GM18951 (cell line): ENCODE measurements around the gene AFAP1L1.
"Not testable (repeated sequence)": the region's sequence is repeated elsewhere in the genome, so short reads cannot be mapped to it uniquely, and the experiment has no call there.

Experiments used
- POLR2A ChIP-seq: IDR thresholded peaks from 4 replicates; pipeline ENCODE4 v1.6.1; 2011; ENCODE audit warnings: mild to moderate bottlenecking; ENCODE audit not compliant: insufficient read length, insufficient read depth; ENCODE audit errors: extremely low read depth
- in situ Hi-C: fragments of 300-500 bp; cut with MboI; formaldehyde crosslinking; loops from one replicate; pipeline ENCODE4 v1.12.0; 2022; ENCODE audit warnings: low sequenced_read_pairs, mixed read lengths, inconsistent platforms; ENCODE audit not compliant: unreplicated experiment

The AFAP1L1 gene

GRCh38 chr5:149267241-149267973 lies 4.3 kb upstream of the AFAP1L1 start:
- in situ Hi-C loops, result no loop called here
- TF ChIP-seq POLR2A, result no peak

GRCh38 chr5:149268928-149269557 lies 2.6 kb upstream of the AFAP1L1 start:
- in situ Hi-C loops, result no loop called here
- no peak for TF ChIP-seq POLR2A

GRCh38 chr5:149271195-149271715 lies 404 bp upstream of the AFAP1L1 start:
- in situ Hi-C loops, result no loop called here
- no peak for TF ChIP-seq POLR2A

GRCh38 chr5:149272781-149273180 lies 1.1 kb downstream of the AFAP1L1 start:
- in situ Hi-C loops, result not testable (repeated sequence)

GRCh38 chr5:149273237-149273636 lies 1.6 kb downstream of the AFAP1L1 start:
- no peak for TF ChIP-seq POLR2A
- in situ Hi-C loops, result no loop called here

- TF ChIP-seq POLR2A, result no peak
Observed at GRCh38 chr5:149273950-149274349, 2.3 kb downstream of the AFAP1L1 start.

GRCh38 chr5:149274939-149275338 lies 3.3 kb downstream of the AFAP1L1 start:
- in situ Hi-C loops, result no loop called here
- TF ChIP-seq POLR2A, result no peak

More at GRCh38 chr5:149273950-149274349, 2.3 kb downstream of the AFAP1L1 start:
- in situ Hi-C loops, result no loop called here

GRCh38 chr5:149277801-149278200 lies 6.1 kb downstream of the AFAP1L1 start:
- no peak for TF ChIP-seq POLR2A
- in situ Hi-C loops, result no loop called here

- no peak for TF ChIP-seq POLR2A
- in situ Hi-C loops, result no loop called here
Observed at GRCh38 chr5:149278451-149279210, 7.0 kb downstream of the AFAP1L1 start.

GRCh38 chr5:149279661-149280060 lies 8.0 kb downstream of the AFAP1L1 start:
- TF ChIP-seq POLR2A, result no peak
- in situ Hi-C loops, result no loop called here

- TF ChIP-seq POLR2A, result no peak
- in situ Hi-C loops, result no loop called here
Observed at GRCh38 chr5:149280124-149280523, 8.5 kb downstream of the AFAP1L1 start.

- no peak for TF ChIP-seq POLR2A
- in situ Hi-C loops, result no loop called here
Observed at GRCh38 chr5:149280802-149281201, 9.1 kb downstream of the AFAP1L1 start.
